GM19395 (cell line): ENCODE data around the gene TRAK1.

Experiments
- ATAC-seq: cut with Tn5 transposase; IDR thresholded peaks from one replicate; pipeline ENCODE4 v1.9.1; 2021; ENCODE audit warnings: mild to moderate bottlenecking, moderate library complexity; ENCODE audit not compliant: unreplicated experiment

The TRAK1 gene

DNA sequence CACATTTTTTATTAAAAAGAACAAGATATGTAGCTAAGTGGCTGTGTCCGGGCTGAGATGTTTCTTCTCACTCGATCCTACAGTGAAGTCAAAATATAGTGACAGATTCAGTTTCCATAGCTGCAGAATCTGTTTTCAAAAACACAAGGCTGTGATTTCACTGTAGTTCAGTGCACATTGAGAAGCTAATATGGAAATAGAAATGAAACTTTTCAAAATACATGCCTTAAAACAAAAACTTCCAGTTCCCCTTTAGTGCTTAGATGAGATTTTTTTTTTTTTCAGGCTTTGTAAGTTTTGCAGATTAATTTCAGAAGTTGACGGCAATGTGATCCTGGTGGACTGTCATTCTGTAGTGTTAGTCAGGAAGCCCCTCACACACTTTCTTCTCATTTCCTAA is 23.8 kb upstream of the TRAK1 start:
- ATAC-seq, result peak; percentile 88

DNA sequence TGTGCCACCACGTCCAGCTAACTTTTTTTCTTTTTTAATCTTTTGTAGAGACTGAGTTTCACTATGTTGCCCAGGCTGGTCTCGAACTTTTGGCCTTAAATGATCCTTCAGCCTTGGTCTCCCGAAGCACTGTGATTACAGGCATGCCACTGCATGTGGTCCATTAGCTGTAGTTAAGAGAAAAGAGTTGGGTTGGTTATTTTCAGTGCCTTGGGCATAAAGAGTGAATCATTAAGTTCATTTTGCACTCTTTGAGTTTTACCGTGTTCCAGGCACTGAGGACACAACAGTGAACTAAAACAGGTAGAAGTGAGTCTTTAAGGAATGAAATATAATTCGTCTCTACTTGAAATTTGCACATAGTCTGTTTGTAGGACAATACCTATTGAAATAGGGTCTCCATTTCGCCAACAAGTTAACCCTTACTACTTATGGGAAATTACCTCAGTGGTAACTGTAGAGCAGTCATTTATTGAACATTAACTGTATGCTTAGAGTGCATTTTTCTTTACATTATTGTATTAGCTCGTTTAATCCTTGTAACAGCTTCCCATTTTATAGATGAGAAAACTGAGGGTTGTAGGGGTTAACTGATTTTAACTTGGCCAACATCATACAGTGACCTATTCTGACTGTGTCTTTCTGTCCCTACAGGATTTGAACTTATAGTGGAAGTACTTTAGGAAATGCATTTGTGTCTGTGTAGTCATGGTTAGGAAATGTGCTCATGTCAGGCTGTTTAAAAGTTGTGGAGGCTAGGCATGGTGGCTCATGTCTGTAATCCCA is 22.7 kb upstream of the TRAK1 start:
- no peak for ATAC-seq

- ATAC-seq, result no peak
These were observed 21.1 kb upstream of the TRAK1 start for GRCh38 chr3:42070089-42070488.

- ATAC-seq, result no peak
These were observed 20.6 kb upstream of the TRAK1 start for GRCh38 chr3:42070524-42070923.

- ATAC-seq, result peak; percentile 58
These were observed 19.0 kb upstream of the TRAK1 start for GRCh38 chr3:42071904-42072812.

GRCh38 chr3:42072831-42073301 is 18.3 kb upstream of the TRAK1 start:
- no peak for ATAC-seq

GRCh38 chr3:42077785-42078184 is 13.4 kb upstream of the TRAK1 start:
- no peak for ATAC-seq

DNA sequence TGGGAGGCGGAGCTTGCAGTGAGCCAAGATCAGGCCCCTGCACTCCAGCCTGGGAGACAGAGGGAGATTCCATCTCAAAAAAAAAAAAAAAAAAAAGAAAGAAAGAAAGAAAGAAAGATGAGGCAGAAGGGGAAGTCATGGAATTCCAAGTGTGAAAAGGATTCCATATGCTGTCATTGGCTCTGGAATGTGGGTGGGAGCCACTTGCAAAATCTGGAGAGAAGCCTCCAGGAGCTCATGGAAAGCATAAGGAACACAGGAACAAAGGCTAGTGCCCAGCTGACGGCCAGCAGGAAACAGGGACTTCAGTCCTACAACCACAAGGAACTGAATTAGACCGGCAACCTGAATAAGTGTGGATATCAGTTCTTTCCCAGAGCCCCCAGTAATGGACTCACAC is 12.5 kb upstream of the TRAK1 start:
- no peak for ATAC-seq

DNA sequence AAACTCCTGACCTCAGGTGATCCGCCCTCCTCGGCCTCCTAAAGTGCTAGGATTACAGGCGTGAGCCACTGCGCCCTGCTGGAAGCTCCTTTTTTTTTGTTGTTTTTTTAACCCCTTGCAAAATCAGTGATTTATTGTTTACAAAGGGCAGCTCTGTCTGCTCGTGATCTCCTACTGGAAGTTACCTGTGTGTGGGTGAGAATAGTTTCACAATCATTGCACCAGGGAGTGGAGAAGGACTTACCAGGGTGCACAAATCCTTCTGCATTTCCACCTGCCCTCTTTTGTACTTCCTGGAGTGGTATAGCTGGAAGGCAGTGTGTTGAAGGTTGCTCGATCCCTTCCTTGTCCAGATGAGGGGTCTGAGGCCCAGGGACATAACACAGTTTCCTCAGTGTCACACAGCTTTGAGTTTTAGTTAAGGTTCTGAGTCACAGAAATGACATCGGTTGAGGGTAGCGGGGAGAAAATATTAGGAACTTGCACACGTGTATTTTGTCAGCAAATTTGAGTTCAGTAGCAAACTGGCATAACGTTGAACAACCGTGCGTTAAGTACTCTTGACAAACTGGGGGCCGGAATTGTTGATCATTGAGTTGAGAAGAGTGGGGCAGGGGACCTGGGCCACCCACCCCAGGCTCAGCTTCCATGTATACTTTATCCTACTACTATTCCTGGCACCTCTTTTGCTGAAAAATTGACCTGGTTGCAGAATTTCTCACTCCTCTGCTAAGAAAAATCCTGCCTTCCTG is 11.3 kb upstream of the TRAK1 start:
- ATAC-seq, result no peak

- no peak for ATAC-seq
These were observed 10.7 kb upstream of the TRAK1 start for GRCh38 chr3:42080453-42080872.

DNA sequence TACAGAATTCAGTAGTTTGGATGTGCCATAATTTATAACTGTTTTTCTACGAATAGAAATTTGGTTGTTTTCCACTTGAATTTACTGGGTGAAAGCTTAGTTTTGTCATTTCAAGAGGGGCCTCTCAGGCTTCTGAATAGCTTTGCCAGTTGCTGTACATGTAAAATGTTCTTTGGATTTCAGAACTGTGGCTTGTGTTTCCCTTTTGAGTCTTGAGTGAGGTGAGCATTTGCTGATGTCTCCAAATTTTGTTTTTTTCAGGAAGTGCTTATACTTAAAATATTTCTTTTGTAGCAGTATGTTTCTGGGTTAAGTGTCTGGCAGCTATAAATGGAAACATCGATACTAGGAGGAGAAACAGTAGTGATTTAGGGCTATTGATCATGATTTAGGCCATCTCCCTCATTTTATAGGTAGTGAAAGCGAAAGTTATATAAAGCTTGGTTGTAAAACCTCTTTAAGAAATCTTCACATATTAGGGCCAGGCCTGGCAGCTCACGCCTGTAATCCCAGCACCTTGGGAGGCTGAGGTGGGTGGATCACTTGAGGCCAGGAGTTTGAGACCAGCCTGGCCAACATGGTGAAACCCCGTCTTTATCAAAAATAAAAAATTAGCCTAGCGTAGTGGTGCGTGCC is 9.2 kb upstream of the TRAK1 start:
- peak; percentile 57 for ATAC-seq

DNA sequence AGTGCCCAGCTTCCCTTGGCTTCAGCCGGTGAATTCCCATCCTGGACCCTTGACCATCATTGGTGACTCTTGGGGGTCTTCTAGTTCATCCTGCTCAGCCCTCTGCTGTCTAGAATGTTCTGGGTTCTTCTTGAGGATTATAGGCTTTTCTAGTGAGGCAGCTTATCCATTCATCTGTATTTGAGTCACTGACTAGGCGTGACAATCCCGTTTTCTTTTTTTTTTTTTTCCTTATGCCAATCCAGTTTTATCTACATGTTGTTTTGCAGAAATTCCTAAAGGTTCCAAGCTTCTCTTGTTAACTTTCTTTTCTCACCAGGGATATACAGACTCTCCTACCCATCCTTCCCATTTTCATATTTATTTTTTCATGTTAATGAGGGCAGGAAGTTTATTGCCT is 6.6 kb upstream of the TRAK1 start:
- no peak for ATAC-seq

DNA sequence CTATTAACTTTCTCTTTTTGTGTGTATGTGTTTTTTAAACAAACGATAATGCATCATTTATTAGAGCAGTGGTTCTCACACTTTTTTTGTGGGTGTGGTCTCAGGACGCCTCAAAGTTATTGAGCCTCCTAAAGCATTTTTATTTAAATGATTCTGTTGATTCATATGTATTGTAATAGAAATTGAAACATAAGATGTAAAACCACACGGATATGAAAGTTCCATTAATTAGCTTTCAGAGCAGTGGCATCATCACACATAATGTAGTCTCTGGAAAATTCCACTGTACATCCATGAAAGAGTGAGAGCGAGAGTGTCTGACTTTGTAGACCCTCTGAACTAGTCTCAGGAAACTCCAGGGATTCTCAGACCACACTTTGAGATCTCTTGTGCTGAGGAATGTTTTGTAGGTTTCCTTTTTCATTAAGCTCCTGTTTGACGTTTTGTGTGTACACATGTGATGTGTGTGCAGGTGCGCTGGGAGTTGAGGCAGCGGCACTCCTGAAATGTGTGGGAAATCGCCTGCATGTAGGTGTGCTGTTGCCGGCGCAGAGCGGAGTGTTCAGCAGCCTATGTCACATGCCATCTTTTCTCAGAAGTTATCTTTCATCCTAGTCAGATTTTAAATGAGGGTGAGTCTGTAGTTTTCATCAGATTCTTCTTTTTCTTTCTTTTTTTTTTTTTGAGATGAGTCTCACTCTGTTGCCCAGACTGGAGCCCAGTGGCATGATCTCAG is 5.3 kb upstream of the TRAK1 start:
- no peak for ATAC-seq

DNA sequence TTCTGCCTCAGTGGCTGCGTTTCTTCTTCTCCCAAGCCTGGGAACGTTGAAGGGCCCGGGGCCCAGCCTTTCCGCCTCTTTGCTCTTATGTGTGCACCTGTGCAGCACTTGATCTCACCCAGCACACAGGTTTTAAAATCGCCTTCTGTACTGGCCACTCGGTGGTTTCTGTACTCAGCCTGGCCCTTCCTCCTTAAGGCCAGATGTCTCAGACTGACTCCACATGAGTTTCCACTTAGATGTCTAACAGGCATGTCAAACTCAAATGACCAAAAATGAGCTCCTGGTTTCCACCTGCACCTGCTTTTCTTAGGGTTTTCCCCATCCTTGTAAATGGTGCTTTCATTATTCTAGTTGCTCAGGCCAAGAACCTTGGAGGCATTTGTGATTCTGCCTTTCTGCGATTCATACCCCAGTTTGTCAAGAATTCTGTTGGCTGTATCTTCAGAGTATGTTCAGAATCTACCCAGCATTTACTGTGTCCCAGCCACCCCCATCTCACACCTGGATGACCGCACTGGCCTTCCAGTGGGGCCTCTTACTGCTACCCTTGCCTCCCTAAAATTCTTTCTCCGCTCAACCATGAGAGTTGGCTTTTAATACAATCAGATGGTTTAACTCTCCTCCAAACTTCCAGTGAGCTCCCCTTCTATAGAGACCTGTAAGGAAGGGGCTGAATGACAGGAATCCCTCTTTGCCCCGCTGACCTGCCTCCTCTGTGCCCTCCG is 2.2 kb upstream of the TRAK1 start:
- peak; percentile 63 for ATAC-seq

- ATAC-seq, result no peak
These were observed 849 bp downstream of the TRAK1 start for GRCh38 chr3:42092006-42092405.

GRCh38 chr3:42094128-42094527 is 3.0 kb downstream of the TRAK1 start:
- peak; percentile 78 for ATAC-seq

GRCh38 chr3:42094691-42095391 is 3.7 kb downstream of the TRAK1 start:
- no peak for ATAC-seq

GRCh38 chr3:42095540-42095939 is 4.4 kb downstream of the TRAK1 start:
- no peak for ATAC-seq
